HG03571 (cell line): ENCODE data around the gene PERP.

Experiments used
- ATAC-seq: cut with Tn5 transposase; IDR thresholded peaks from one replicate; pipeline ENCODE4 v1.9.1; 2021; ENCODE audit not compliant: unreplicated experiment

PERP gene

GRCh38 chr6:138063726-138064125 is 43.5 kb downstream of the PERP start:
- ATAC-seq: no peak

- no peak for ATAC-seq
Measured at GRCh38 chr6:138054982-138055381, 52.2 kb downstream of the PERP start.

GRCh38 chr6:138052783-138053182 is 54.4 kb downstream of the PERP start:
- ATAC-seq: no peak

- ATAC-seq: no peak
Measured at GRCh38 chr6:138044972-138045371, 62.2 kb downstream of the PERP start.

GRCh38 chr6:138044458-138044857 is 62.8 kb downstream of the PERP start:
- no peak for ATAC-seq
